GM06990 (cell line): Measurements from ENCODE around the gene DBP.
"Not testable (repeated sequence)": the region's sequence is repeated elsewhere in the genome, so short reads cannot be mapped to it uniquely, and the experiment has no call there.

Source experiments
- DNase-seq: peaks from one replicate; pipeline ENCODE4 v3.0.0-alpha.2; 2011; ENCODE audit not compliant: insufficient read length; ENCODE audit errors: extremely low read depth
- H3K27me3 ChIP-seq: replicated peaks from 2 replicates; pipeline ENCODE4 v1.6.0; 2011; ENCODE audit warnings: low read length; ENCODE audit not compliant: control insufficient read depth, insufficient read depth
- H3K36me3 ChIP-seq: 2 replicates; pipeline ENCODE4 v1.5.1; 2011; ENCODE audit warnings: low read length; ENCODE audit not compliant: control insufficient read depth, insufficient read depth
- H3K4me3 ChIP-seq: replicated peaks from 2 replicates; pipeline ENCODE4 v1.5.1; 2011; ENCODE audit warnings: low read depth, mild to moderate bottlenecking, control low read depth, low read length
- TF ChIP-seq, protein P1 (sequence below): IDR thresholded peaks from 2 replicates; pipeline ENCODE4 v1.5.1; 2011; ENCODE audit warnings: low read length, control low read depth, mild to moderate bottlenecking, inconsistent platforms; ENCODE audit not compliant: insufficient read depth, poor library complexity, severe bottlenecking

DBP gene

DNA sequence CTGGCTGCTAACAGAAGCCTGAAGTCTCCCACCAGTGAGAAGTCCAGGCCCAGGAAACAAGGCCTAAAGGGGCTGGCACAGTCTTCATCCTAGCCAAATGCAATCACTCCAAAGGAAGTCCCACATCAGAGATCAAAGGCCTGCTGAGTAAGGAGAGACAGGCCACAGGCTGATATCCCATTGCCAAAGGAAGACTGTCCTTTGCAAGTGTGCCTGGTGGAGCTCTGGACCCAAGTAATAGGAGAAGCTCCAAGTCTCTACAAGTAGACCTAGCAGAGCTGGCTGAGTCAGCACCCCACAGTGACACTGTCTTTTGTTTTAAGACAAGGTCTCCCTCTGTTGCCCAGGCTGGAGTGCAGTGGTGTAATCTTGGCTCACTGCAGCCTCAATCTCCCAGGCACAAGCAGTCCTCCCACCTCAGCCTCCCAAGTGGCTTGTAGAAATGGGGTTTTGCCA is 4.5 kb downstream of the DBP start:
- TF ChIP-seq, protein P1, sequence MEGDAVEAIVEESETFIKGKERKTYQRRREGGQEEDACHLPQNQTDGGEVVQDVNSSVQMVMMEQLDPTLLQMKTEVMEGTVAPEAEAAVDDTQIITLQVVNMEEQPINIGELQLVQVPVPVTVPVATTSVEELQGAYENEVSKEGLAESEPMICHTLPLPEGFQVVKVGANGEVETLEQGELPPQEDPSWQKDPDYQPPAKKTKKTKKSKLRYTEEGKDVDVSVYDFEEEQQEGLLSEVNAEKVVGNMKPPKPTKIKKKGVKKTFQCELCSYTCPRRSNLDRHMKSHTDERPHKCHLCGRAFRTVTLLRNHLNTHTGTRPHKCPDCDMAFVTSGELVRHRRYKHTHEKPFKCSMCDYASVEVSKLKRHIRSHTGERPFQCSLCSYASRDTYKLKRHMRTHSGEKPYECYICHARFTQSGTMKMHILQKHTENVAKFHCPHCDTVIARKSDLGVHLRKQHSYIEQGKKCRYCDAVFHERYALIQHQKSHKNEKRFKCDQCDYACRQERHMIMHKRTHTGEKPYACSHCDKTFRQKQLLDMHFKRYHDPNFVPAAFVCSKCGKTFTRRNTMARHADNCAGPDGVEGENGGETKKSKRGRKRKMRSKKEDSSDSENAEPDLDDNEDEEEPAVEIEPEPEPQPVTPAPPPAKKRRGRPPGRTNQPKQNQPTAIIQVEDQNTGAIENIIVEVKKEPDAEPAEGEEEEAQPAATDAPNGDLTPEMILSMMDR, result no peak
- no peak for DNase-seq
- H3K4me3 ChIP-seq, result no peak overlapping the region
- no peaks in the 10 kb centered on the region for H3K27me3 ChIP-seq
- H3K36me3 ChIP-seq, result peaks cover 8% of the 10 kb centered on the region

DNA sequence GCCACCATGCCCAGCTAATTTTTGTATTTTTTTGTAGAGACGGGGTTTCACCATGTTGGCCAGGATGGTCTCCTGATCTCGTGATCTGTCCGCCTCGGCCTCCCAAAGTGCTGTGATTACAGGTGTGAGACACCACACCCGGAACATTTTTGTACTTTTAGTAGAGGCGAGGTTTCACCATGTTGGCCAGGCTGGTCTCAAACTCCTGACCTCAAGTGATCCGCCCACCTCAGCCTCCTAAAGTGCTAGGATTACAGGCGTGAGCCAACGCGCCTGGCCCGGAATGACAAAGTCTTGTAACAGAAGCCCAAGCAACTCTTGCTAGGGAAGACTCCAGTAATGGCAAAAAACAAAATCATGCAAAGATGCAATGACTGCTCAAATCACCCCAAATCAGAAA is 4.9 kb downstream of the DBP start:
- H3K4me3 ChIP-seq, H3K27me3 ChIP-seq, DNase-seq, H3K36me3 ChIP-seq: not testable (repeated sequence)

DNA sequence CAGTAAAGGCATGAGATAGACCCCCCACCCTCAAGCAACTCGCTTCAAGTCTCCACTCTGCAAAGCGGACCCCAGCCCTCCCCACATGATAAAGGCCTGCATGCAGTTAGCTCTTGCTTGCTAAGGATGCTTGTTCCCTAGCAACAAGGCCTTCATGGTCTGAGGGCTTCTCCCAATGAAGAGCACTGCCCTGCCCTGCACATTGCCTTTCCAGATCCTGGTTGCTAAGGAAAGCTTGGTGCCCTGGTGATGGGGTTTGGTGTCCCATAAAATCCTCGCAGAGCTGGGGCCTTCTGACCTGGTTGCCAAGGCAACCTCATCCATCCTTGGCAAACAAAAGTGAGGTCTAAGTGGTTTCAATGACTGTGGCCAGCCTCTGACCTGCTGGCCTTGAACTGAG is 6.0 kb downstream of the DBP start:
- no peak overlapping the region for H3K4me3 ChIP-seq
- no peaks in the 10 kb centered on the region for H3K27me3 ChIP-seq
- TF ChIP-seq, protein P1, result no peak
- H3K36me3 ChIP-seq, result peaks cover 8% of the 10 kb centered on the region
- DNase-seq, result no peak

DNA sequence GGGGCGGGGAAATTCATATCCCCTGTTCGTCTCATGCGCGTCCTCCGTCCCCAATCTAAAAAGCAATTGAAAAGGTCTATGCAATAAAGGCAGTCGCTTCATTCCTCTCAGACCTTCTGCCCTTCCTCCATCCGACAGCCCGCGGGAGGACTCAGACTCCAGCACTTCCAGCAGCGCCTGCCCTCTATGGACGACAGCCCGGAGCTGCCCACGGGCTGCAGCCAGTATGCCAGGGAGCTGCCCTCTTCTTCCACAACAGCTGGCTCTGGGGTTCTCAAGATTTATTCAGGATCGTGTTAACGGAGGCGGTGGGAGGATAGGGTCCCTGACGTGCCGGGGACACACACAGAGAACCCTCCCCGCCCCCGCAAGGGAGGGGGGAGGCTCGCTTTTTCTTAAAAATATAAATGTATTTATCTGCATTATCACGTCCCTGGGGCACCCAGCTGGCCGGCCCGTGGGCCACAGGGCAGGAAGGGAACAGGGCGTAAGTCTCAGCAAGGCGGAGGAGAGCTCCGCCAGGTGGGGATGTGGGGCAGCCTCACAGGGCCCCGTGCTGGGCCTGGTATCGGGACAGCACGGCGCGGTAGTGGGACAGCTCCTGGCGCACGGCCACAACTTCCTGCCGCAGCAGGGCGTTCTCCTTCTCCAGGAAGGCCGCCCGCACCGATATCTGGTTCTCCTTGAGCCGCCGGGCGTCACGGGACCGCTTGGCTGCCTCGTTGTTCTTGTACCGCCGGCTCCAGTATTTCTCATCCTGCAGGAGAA is 6.7 kb downstream of the DBP start:
- no peak for DNase-seq
- H3K36me3 ChIP-seq, result peaks cover 10% of the 10 kb centered on the region
- no peaks in the 10 kb centered on the region for H3K27me3 ChIP-seq
- TF ChIP-seq, protein P1, result no peak
- H3K4me3 ChIP-seq, result no peak overlapping the region

DNA sequence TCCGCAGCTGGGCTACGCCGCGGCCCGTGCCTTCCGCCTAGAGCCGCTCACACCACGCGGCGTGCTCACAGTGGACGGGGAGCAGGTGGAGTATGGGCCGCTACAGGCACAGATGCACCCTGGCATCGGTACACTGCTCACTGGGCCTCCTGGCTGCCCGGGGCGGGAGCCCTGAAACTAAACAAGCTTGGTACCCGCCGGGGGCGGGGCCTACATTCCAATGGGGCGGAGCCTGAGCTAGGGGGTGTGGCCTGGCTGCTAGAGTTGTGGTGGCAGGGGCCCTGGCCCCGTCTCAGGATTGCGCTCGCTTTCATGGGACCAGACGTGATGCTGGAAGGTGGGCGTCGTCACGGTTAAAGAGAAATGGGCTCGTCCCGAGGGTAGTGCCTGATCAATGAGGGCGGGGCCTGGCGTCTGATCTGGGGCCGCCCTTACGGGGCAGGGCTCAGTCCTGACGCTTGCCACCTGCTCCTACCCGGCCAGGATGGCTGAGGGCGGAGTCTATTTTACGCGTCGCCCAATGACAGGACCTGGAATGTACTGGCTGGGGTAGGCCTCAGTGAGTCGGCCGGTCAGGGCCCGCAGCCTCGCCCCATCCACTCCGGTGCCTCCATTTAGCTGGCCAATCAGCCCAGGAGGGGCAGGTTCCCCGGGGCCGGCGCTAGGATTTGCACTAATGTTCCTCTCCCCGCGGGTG is 7.4 kb downstream of the DBP start:
- no peak for DNase-seq
- no peaks in the 10 kb centered on the region for H3K27me3 ChIP-seq
- H3K4me3 ChIP-seq, result no peak overlapping the region
- H3K36me3 ChIP-seq, result peaks cover 10% of the 10 kb centered on the region
- TF ChIP-seq, protein P1, result no peak

DNA sequence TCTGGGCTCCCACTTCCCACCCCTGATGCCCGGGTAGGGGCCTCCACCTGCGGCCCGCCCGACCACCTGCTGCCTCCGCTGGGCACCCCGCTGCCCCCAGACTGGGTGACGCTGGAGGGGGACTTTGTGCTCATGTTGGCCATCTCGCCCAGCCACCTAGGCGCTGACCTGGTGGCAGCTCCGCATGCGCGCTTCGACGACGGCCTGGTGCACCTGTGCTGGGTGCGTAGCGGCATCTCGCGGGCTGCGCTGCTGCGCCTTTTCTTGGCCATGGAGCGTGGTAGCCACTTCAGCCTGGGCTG is 7.9 kb downstream of the DBP start:
- Histone ChIP-seq H3K36me3 (peaks cover 10% of the 10 kb centered on the region), H3K27me3 (no peaks in the 10 kb centered on the region), H3K4me3 (no peak overlapping the region)
- no peak for DNase-seq
- TF ChIP-seq, protein P1, result no peak
